PC-9 (cell line): Measurements from ENCODE around the gene RPS28.
A peak's percentile ranks its signal among the peaks of the same experiment; 100 is the strongest.

Source experiments
- CTCF ChIP-seq: fragments of 200-600 bp; sonication (generic); conservative IDR thresholded peaks from 2 replicates; pipeline ENCODE4 v1.6.1; 2017; ENCODE audit warnings: mixed run types, antibody characterized with exemption, mild to moderate bottlenecking, moderate library complexity
- EZH2 ChIP-seq: fragments of 200-600 bp; sonication (generic); IDR thresholded peaks from 2 replicates; pipeline ENCODE4 v1.8.0; 2017; ENCODE audit warnings: antibody characterized with exemption, low read depth

GRCh38 chr19:8355631-8356402 lies 34.5 kb downstream of the RPS28 start:
- 0 out of 2 replicates have a peak, but pooled peaks have one; percentile 14 for TF ChIP-seq CTCF
- TF ChIP-seq EZH2 = no peak
